ENCODE measurements around the gene NR2E1. TPM values are rescaled to one million over a fixed set of nuclear protein-coding genes. Genes with fewer than 3 reads are reported as not detected.

Gene NR2E1
- 1 to 10 TPM in 1 of 2 donors, not detected in 1; 1.0 TPM for total RNA-seq

DNA sequence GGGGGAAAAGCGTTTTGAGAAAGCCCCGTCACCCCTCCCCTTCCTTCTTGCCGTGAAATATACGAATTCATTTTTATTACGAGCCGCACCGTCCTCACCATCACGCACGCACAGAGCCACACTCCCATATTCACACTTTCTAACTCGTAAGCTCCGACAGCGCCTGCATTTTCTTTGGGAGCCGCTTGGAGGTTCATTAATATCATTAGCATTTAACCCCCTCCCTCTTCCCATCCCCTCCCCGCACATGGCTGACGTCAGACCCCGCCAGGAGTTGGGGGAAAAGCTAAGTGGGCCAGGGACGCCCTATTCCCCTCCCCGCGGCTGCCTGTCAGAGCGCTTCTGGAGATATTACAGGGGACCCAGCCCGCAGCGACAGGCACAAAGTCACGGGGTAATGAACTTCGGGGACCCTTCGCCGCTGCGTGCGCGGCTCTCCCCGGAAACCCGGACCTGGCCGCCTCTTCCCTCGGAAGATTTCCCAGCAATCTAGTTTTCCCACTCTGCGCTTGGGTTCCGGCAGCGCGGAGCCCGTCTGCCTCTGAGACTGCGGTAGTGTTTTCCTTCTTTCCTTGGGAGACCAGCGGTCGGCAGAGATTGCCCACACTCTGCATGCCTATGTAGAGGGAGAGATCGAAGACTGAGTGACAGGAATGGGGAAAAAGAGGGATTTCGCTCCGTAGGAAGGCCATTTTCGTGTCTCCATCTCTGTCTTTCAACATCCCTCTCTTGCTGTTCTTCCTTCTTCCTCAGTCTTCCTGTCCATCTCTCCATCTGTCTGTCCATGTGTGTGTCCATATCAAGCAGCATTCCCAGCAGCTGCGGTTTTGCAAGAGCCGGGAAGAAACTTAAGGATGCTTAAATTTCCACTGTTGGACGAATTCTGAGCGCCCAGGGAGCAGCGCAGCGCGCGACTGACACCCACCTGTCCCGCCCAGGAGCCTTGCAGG is at the start of gene NR2E1:
Gene NR2E1 (plus strand): TSS at position 309 of the 950 bp plus-strand sequence. CDS start 744 bp downstream, outside the sequence.

Other genes starting within 250 kb of the NR2E1 start
- 10 to 100 TPM; 17.2 to 28.6 TPM for gene SEC63, start 207.8 kb upstream of the NR2E1 start, total RNA-seq
- 100 to 1,000 TPM; 290 to 862 TPM for gene OSTM1, start 91.3 kb upstream of the NR2E1 start, total RNA-seq
- 100 to 1,000 TPM; 148 to 169 TPM for gene SNX3, start 95.0 kb downstream of the NR2E1 start, total RNA-seq
- gene AFG1L, start 129.0 kb downstream of the NR2E1 start, total RNA-seq, result 1 to 10 TPM; 8.6 to 9.7 TPM

Data from melanocyte of skin (primary cell).